ENCODE measurements around the gene AQP11.
"Not testable (repeated sequence)": the region's sequence is repeated elsewhere in the genome, so short reads cannot be mapped to it uniquely, and the experiment has no call there.

AQP11 gene, protein sequence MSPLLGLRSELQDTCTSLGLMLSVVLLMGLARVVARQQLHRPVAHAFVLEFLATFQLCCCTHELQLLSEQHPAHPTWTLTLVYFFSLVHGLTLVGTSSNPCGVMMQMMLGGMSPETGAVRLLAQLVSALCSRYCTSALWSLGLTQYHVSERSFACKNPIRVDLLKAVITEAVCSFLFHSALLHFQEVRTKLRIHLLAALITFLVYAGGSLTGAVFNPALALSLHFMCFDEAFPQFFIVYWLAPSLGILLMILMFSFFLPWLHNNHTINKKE

DNA sequence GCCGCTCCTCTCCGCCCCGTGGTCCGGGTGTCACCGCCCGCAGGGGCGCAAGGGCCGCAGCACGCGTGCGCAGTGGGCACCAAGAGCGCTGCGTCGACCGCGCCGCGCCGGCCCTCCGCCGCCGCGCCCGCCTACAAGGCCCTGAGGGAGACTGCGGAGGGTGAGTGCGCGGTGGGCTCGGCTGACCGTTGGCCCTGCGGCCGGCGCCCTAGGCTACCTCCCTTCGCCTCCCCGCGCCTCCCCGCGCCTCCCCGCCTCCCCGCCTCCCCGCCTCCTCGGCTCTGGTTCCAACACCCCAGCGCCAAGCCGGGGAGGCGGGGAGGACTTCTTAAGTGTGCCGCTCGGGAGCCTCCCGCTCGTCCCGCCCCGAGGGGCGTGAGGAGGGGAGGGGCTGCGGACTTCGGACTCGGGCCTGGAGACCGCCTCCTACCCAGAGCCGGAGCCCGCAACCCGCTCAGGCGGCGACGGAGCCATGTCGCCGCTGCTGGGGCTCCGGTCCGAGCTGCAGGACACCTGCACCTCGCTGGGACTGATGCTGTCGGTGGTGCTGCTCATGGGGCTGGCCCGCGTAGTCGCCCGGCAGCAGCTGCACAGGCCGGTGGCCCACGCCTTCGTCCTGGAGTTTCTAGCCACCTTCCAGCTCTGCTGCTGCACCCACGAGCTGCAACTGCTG lies at the start of gene AQP11:
AQP11 (plus strand) TSS at position 433 of the 673 bp plus-strand sequence; CDS start at position 473, 40 bp downstream.
- no peak for DNase-seq (ENCODE audit: low read depth)

GRCh38 chr11:77542296-77542695 lies 47.5 kb upstream of the AQP11 start:
- DNase-seq (ENCODE audit: low read depth) = no peak

- no peak for DNase-seq (ENCODE audit: low read depth)
These were observed 42.5 kb upstream of the AQP11 start for GRCh38 chr11:77547047-77547836.

DNA sequence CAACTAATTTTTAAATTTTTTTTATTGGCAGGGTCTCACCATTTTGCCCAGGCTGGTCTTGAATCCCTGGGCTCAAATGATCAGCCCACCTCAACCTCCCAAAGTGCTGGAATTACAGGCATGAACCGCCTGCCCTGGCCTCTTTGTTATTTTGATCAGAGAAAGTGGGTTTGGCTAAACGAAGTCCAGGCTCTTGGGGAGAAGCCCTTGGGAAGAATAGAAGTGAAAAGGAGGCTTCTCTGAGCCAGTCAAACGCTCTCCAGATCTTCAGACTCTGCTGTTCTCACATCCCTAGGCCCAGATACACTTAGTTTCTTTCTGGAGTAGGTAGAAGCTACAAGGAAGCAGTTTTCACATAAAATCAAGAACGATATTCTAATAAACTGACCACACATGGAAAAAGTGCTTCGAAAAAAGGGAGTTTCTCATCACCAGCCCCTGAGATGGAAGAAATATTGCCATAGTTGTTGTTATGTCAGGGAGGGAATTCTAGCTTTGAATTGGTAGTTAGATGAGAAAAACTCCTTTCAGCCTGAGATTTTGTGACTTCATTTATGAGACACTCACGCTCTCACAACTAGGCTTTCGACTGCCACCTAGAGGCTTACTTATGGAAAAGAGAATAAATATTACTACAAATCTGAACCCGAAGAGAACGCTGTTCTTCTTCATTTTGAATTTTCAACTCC lies 41.7 kb upstream of the AQP11 start:
- no peak for DNase-seq (ENCODE audit: low read depth)

- DNase-seq (ENCODE audit: low read depth) = no peak
These were observed 41.0 kb upstream of the AQP11 start for GRCh38 chr11:77548552-77549445.

GRCh38 chr11:77551426-77551825 lies 38.3 kb upstream of the AQP11 start:
- not testable (repeated sequence) for DNase-seq (ENCODE audit: low read depth)

DNA sequence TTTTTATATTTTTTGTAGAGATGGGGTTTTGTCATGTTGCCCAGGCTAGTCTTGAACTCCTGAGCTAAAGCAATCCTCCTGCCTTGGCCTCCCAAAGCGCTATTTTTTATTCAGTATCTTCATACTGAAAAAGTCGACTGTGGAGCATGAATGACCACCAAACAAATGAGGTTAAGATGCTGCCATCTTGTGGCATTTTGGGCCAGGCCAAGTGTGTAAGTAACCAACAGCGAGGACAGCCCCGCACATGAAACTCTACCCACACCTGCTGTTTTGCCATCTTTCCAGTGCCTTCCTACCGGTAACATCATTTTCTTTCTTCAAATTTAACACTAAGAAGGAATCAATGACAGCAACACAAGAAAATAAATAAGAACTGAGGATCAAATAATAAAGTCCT lies 32.2 kb upstream of the AQP11 start:
- DNase-seq (ENCODE audit: low read depth) = no peak

DNA sequence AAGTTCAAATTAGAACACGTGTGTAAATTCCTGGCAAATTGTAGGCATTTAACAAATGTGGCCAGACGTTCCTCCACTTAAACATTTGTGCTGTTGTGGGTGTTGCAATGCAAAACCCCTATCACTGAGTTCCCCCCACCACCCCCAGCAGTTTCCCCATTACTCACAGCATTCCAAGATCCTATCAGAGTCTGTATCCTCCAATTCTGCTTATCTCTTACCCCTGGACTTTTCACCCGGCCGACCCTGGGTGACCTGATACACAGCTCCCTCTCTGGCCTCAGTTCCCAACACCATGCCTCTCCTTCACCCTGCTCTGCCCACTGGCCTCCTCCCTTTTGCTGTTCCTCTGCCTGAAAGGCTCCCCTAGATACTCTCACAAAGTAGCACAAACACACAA lies 31.4 kb upstream of the AQP11 start:
- no peak for DNase-seq (ENCODE audit: low read depth)

- no peak for DNase-seq (ENCODE audit: low read depth)
These were observed 29.9 kb upstream of the AQP11 start for GRCh38 chr11:77559686-77560401.

GRCh38 chr11:77560605-77561004 lies 29.1 kb upstream of the AQP11 start:
- no peak for DNase-seq (ENCODE audit: low read depth)

DNA sequence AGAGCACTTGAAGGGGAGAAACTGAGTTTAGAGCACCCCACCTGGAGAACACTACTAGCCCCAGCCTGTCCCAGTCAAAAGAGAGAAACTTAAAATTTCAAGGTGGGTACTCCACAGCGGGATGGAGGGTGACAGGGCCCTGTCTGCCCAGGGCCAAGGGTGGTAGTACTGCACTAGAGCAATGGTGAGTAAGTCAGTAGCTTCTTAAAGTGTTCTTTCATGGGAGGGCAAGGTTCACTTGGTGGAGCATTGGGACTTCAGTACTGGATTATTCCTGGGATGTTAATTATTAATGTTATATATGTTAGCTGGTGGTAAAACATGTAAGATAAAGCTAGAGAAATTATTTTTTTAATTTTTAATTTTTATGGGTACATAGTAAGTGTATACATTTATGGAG lies 28.5 kb upstream of the AQP11 start:
- DNase-seq (ENCODE audit: low read depth) = no peak

DNA sequence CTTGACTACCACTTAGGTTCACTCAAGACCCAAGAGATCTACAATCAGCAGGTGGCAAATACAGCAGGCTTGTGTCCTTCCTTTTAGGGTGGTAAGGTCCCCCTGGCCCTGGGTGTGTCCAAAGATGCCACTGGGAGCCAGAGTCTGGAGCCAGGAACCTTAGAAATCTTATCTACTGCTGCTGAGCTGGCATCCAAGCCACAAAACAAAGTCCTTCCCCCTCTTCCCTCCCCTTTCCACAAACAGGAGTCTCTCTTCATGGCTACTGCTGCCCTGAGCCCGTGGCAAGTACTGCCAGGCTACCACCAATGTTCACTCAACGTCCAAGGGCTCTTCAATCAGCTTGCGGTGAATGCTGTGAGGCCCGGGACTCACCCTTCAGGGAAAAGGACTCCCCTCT lies 21.4 kb upstream of the AQP11 start:
- DNase-seq (ENCODE audit: low read depth) = no peak

- DNase-seq (ENCODE audit: low read depth) = no peak
These were observed 20.7 kb upstream of the AQP11 start for GRCh38 chr11:77568916-77569675.

GRCh38 chr11:77569676-77570070 lies 20.1 kb upstream of the AQP11 start:
- DNase-seq (ENCODE audit: low read depth) = no peak

GRCh38 chr11:77570896-77571295 lies 18.9 kb upstream of the AQP11 start:
- not testable (repeated sequence) for DNase-seq (ENCODE audit: low read depth)

DNA sequence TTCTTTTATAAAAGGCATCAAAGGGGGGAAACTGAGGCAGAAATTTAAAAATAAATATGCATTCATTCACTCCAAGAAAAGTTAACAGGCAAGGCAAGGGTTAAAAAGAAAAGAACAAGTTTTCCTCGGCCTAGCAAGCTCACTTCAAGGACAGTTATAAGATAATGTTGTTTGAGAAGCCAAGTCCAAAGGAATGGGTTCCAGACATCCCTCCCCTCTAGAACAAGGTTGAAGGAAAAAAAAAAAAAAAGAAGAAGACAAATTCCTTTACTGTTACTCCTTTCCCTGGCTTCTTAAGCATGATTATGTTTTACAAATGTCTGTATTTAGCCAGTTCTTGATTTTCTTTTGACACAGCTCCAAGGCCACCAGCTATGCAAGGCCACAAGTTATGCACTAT lies 14.3 kb upstream of the AQP11 start:
- DNase-seq (ENCODE audit: low read depth) = not testable (repeated sequence)

GRCh38 chr11:77580712-77581337 lies 8.9 kb upstream of the AQP11 start:
- DNase-seq (ENCODE audit: low read depth) = no peak

GRCh38 chr11:77589181-77589520 lies 602 bp upstream of the AQP11 start:
- DNase-seq (ENCODE audit: low read depth) = no peak

DNA sequence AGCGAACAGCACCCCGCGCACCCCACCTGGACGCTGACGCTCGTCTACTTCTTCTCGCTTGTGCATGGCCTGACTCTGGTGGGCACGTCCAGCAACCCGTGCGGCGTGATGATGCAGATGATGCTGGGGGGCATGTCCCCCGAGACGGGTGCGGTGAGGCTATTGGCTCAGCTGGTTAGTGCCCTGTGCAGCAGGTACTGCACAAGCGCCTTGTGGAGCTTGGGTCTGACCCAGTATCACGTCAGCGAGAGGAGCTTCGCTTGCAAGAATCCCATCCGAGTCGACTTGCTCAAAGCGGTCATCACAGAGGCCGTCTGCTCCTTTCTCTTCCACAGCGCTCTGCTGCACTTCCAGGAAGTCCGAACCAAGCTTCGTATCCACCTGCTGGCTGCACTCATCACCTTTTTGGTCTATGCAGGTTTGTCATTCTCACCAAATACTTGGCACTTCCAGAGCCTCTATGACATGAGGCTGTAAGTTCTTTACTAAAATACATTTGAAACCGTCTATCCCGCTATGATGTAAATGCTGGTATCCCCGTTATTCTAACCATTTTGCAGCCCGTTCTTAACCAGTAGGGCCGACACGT lies 535 bp downstream of the AQP11 start:
- DNase-seq (ENCODE audit: low read depth) = no peak
